Liver (tissue), 9 donors: ENCODE results near the gene DCC. TPM values are rescaled to one million over a fixed set of nuclear protein-coding genes. Genes with fewer than 3 reads are reported as not detected.

Source experiments
- DNase-seq: peaks from one replicate; pipeline ENCODE4 v3.0.0-alpha.2; 2017; ENCODE audit warnings: low spot score
- H3K27ac ChIP-seq, 2 donors: one replicate each; pipeline ENCODE4 v1.7.0; 2013; ENCODE audit warnings: inconsistent platforms in 2 of 2, low read length in 2 of 2, control low read depth in 1 of 2, low read depth in 1 of 2, mild to moderate bottlenecking in 1 of 2
- H3K27me3 ChIP-seq, 4 donors: one replicate each; pipeline versions ENCODE4 v1.6.1 to v1.7.0; 2013; ENCODE audit warnings: low read length in 3 of 4, inconsistent platforms in 1 of 4, mild to moderate bottlenecking in 1 of 4, moderate library complexity in 1 of 4; ENCODE audit not compliant: control insufficient read depth in 4 of 4, insufficient read depth in 4 of 4
- H3K36me3 ChIP-seq, 4 donors: one replicate each; pipeline versions ENCODE4 v1.6.1 to v1.7.0; 2013; ENCODE audit warnings: low read length in 3 of 4, mild to moderate bottlenecking in 3 of 4, low read depth in 1 of 4, moderate library complexity in 1 of 4; ENCODE audit not compliant: control insufficient read depth in 4 of 4, insufficient read depth in 3 of 4
- H3K4me1 ChIP-seq, 4 donors: one replicate each; pipeline versions ENCODE4 v1.6.1 to v1.7.0; 2013; ENCODE audit warnings: low read length in 3 of 4, mild to moderate bottlenecking in 3 of 4, moderate library complexity in 1 of 4; ENCODE audit not compliant: control insufficient read depth in 4 of 4, insufficient read depth in 4 of 4
- H3K4me3 ChIP-seq, 3 donors: one replicate each; pipeline versions ENCODE4 v1.6.1 to v1.7.0; 2013; ENCODE audit warnings: low read length in 3 of 3, control low read depth in 1 of 3, low read depth in 1 of 3, mild to moderate bottlenecking in 1 of 3
- H3K9ac ChIP-seq, 2 donors: one replicate each; pipeline ENCODE4 v1.7.0; 2013; ENCODE audit warnings: low read length in 2 of 2, mild to moderate bottlenecking in 2 of 2, moderate library complexity in 2 of 2, control low read depth in 1 of 2, low read depth in 1 of 2
- H3K9me3 ChIP-seq, 4 donors: one replicate each; pipeline versions ENCODE4 v1.6.1 to v1.7.0; 2013; ENCODE audit warnings: low read length in 3 of 4; ENCODE audit not compliant: control insufficient read depth in 4 of 4
- EGR1 ChIP-seq, 2 donors: IDR thresholded peaks; 2 replicates each; pipeline ENCODE4 v1.6.1; 2016 to 2018; ENCODE audit warnings: antibody characterized with exemption in 2 of 2, low read depth in 2 of 2
- FOXA1 ChIP-seq: IDR thresholded peaks from 2 replicates; pipeline ENCODE4 v1.6.1; 2016; ENCODE audit warnings: antibody characterized with exemption
- GABPA ChIP-seq, 2 donors: IDR thresholded peaks in 1 of 2; conservative IDR thresholded peaks in 1 of 2; 2 replicates each; pipeline ENCODE4 v1.6.1; 2016; ENCODE audit warnings: antibody characterized with exemption in 2 of 2, mild to moderate bottlenecking in 1 of 2, moderate library complexity in 1 of 2
- HNF4A ChIP-seq, 2 donors: conservative IDR thresholded peaks; 2 replicates each; pipeline ENCODE4 v1.6.1; 2016; ENCODE audit warnings: antibody characterized with exemption in 2 of 2, mild to moderate bottlenecking in 2 of 2
- HNF4G ChIP-seq: IDR thresholded peaks from 2 replicates; pipeline ENCODE4 v1.6.1; 2016; ENCODE audit warnings: antibody characterized with exemption
- JUND ChIP-seq, 2 donors: IDR thresholded peaks; 2 replicates each; pipeline ENCODE4 v1.6.1; 2016; ENCODE audit warnings: antibody characterized with exemption in 2 of 2
- REST ChIP-seq: IDR thresholded peaks from 2 replicates; pipeline ENCODE4 v1.6.1; 2016; ENCODE audit warnings: antibody characterized with exemption, mild to moderate bottlenecking
- SP1 ChIP-seq: IDR thresholded peaks from 2 replicates; pipeline ENCODE4 v1.6.1; 2018; ENCODE audit warnings: antibody characterized with exemption, mild to moderate bottlenecking
- TAF1 ChIP-seq: conservative IDR thresholded peaks from 2 replicates; pipeline ENCODE4 v1.6.1; 2016; ENCODE audit warnings: antibody characterized with exemption, mild to moderate bottlenecking
- WGBS: extraction: QIAGEN DNeasy Blood & Tissue Kit; methylation state at CpG from one replicate; pipeline ENCODE4 v1.1.7; 2013; 5-methylcytosine and 5-hydroxymethylcytosine counted together
- polyA plus RNA-seq, 2 donors: library from polyadenylated mRNA; stranded (reverse) in 1 of 2; unstranded in 1 of 2; fragments of 200-250 nt in 1 of 2; fragments of >200 nt in 1 of 2; fragmentation: Nextera tagmentation in 1 of 2; extraction: Ambion mirVana in 1 of 2; gene quantifications; one replicate each; pipeline versions ENCODE4 v1.2.1 to v1.2.3, GENCODE V29; 2013 to 2015
- total RNA-seq, 2 donors: library from RNA; depleted of rRNA; stranded (reverse); fragments of >200 nt; gene quantifications; one replicate each; pipeline ENCODE4 v1.2.3, GENCODE V29; 2014
- TF ChIP-seq, protein P1 (sequence below): IDR thresholded peaks from 2 replicates; pipeline ENCODE4 v1.6.1; 2016; ENCODE audit warnings: antibody characterized with exemption
- TF ChIP-seq, protein P2 (sequence below): IDR thresholded peaks from 2 replicates; pipeline ENCODE4 v1.6.1; 2016; ENCODE audit warnings: antibody characterized with exemption
- TF ChIP-seq, protein P3 (sequence below): IDR thresholded peaks from 2 replicates; pipeline ENCODE4 v1.6.1; 2016; ENCODE audit warnings: antibody characterized with exemption
- donor health status: healthy.
- donor health status: healthy.
- donor health status: healthy.
- donor health status: healthy.
- donor health status: healthy.

DCC gene
- total and polyA plus RNA-seq, 4 donors: under 0.01 to 0.03 TPM; not detected in 2

- Histone ChIP-seq H3K4me3 (no peak overlapping the region), H3K27me3 (peaks cover 0 to 2% (median 0%) of the 10 kb centered on the region in 4 donors), H3K36me3 (no peaks in the 10 kb centered on the region), H3K9me3 (no peaks in the 10 kb centered on the region), H3K27ac (no peak overlapping the region), H3K9ac (no peak overlapping the region), H3K4me1 (no peaks in the 10 kb centered on the region)
- TF ChIP-seq TAF1 (no peak), EGR1 (IDR thresholded peaks at IDR 0.05; ENCODE audit: low read depth in 2 of 2) (no peak), JUND (IDR thresholded peaks at IDR 0.05) (no peak), HNF4A (conservative IDR thresholded peaks at IDR 0.05) (no peak), REST (no peak), SP1 (no peak)
- TF ChIP-seq, protein P1, sequence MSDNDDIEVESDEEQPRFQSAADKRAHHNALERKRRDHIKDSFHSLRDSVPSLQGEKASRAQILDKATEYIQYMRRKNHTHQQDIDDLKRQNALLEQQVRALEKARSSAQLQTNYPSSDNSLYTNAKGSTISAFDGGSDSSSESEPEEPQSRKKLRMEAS: no peak
- TF ChIP-seq, protein P2, sequence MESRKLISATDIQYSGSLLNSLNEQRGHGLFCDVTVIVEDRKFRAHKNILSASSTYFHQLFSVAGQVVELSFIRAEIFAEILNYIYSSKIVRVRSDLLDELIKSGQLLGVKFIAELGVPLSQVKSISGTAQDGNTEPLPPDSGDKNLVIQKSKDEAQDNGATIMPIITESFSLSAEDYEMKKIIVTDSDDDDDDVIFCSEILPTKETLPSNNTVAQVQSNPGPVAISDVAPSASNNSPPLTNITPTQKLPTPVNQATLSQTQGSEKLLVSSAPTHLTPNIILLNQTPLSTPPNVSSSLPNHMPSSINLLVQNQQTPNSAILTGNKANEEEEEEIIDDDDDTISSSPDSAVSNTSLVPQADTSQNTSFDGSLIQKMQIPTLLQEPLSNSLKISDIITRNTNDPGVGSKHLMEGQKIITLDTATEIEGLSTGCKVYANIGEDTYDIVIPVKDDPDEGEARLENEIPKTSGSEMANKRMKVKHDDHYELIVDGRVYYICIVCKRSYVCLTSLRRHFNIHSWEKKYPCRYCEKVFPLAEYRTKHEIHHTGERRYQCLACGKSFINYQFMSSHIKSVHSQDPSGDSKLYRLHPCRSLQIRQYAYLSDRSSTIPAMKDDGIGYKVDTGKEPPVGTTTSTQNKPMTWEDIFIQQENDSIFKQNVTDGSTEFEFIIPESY: no peak
- 49% methylated on average over 3 of the region's 3 CpGs for WGBS
- no peak for DNase-seq
Measured at GRCh38 chr18:52620926-52621439, 281.0 kb downstream of the DCC start.

GRCh38 chr18:52624702-52625101 lies 284.7 kb downstream of the DCC start:
- no peaks in the 10 kb centered on the region for H3K9me3 ChIP-seq
- H3K4me3 ChIP-seq: no peak overlapping the region
- no peak overlapping the region for H3K27ac ChIP-seq
- TF ChIP-seq REST: no peak
- TF ChIP-seq, protein P1: no peak
- TF ChIP-seq, protein P3, sequence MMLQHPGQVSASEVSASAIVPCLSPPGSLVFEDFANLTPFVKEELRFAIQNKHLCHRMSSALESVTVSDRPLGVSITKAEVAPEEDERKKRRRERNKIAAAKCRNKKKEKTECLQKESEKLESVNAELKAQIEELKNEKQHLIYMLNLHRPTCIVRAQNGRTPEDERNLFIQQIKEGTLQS: no peak
- TF ChIP-seq, protein P2: no peak
- no peak for TF ChIP-seq HNF4G
- no peak for TF ChIP-seq EGR1 (IDR thresholded peaks at IDR 0.05; ENCODE audit: low read depth in 2 of 2)
- TF ChIP-seq GABPA (IDR thresholded peaks at IDR 0.05 in 1 of 2, conservative IDR thresholded peaks at IDR 0.05 in 1 of 2): no peak
- TF ChIP-seq SP1: no peak
- TF ChIP-seq FOXA1: no peak
- no peak for TF ChIP-seq JUND (IDR thresholded peaks at IDR 0.05)
- no peak for TF ChIP-seq HNF4A (conservative IDR thresholded peaks at IDR 0.05)
- peaks cover 0 to 2% (median 0%) of the 10 kb centered on the region in 4 donors for H3K27me3 ChIP-seq
- H3K4me1 ChIP-seq: no peaks in the 10 kb centered on the region
- DNase-seq: no peak
- no peaks in the 10 kb centered on the region for H3K36me3 ChIP-seq
- H3K9ac ChIP-seq: no peak overlapping the region
- 88% methylated on average over 5 of the region's 5 CpGs for WGBS
